ENCODE measurements around the gene ABCC2. TPM values are rescaled to one million over a fixed set of nuclear protein-coding genes. Genes with fewer than 3 reads are reported as not detected.

The ABCC2 gene
- total and polyA plus RNA-seq, 2 of the 4 experiments (the other 2 are of a cell fraction) = 0.21 to 0.36 TPM

DNA sequence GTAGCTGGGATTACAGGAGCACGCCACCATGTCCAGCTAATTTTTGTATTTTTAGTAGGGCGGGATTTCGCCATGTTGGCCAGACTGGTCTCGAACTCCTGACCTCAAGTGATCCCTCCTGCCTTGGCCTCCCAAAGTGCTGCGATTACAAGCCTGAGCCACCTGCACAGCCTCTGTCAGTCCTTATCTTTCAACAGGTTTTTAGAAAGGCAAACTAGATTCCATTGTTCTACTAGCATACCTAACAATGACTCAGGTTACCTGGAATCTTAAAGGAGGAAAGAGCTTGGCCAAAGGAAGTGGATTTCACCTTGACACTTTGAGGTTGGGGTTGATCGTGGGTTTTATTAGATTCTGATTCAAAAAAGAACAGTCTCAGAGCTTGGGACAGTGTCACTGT is 3.2 kb downstream of the ABCC2 start:
- H3K56ac ChIP-seq (ENCODE audit: extremely low read depth, insufficient read depth, low read length) = no peak overlapping the region
- peak overlapping the region; percentile 61 for H3K14ac ChIP-seq (replicated peaks; ENCODE audit: low read depth, low read length)
- H3K27ac ChIP-seq (ENCODE audit: insufficient read depth, low read length) = no peak overlapping the region
- no peak overlapping the region for H3K4me3 ChIP-seq (ENCODE audit: insufficient read depth, low read depth, low read length)
- peak overlapping the region; percentile 47 for H2BK5ac ChIP-seq (ENCODE audit: low read depth, low read length, poor library complexity, severe bottlenecking)
- H3K79me1 ChIP-seq (ENCODE audit: low read depth in 1 of 2, low read length in 2 of 2) = no peaks in the 10 kb centered on the region
- H3K4me2 ChIP-seq (ENCODE audit: low read depth, low read length) = no peak overlapping the region
- peak overlapping the region; percentile 71; the same call in 1 of the 2 replicates for H4K5ac ChIP-seq (ENCODE audit: low read depth, low read length)
- H2AFZ ChIP-seq (replicated peaks; ENCODE audit: low read length, poor library complexity) = no peak overlapping the region
- dilution Hi-C loops (cut with HindIII; ENCODE audit: low sequenced_read_pairs, unreplicated experiment) (no loop called here), in situ Hi-C loops (cut with MboI; ENCODE audit: low sequenced_read_pairs) (no loop called here), intact Hi-C loops (cut with micrococcal nuclease) (no loop called here)
- no peak overlapping the region for H2AK9ac ChIP-seq (replicated peaks; ENCODE audit: low read depth, low read length, poor library complexity)
- peak overlapping the region; percentile 74 for H2BK15ac ChIP-seq (ENCODE audit: low read depth, low read length)
- H3K18ac ChIP-seq (ENCODE audit: low read depth, low read length) = peak overlapping the region; percentile 67
- no peaks in the 10 kb centered on the region for H4K20me1 ChIP-seq (ENCODE audit: insufficient read depth, low read length)
- peaks cover 8% of the 10 kb centered on the region for H3K9me1 ChIP-seq (ENCODE audit: insufficient read depth, low read length)
- H4K91ac ChIP-seq (ENCODE audit: insufficient read depth, low read depth, low read length) = peak overlapping the region; percentile 23
- no peak overlapping the region for H3K9ac ChIP-seq (ENCODE audit: low read depth, low read length)
- H2AK5ac ChIP-seq (ENCODE audit: low read depth, low read length) = peak overlapping the region; percentile 77
- no peak for TF ChIP-seq CEBPB (IDR thresholded peaks at IDR 0.05; ENCODE audit: low read depth, low read length)
- no peak for TF ChIP-seq CHD1 (IDR thresholded peaks at IDR 0.05; ENCODE audit: low read depth, low read length)
- TF ChIP-seq POLR2A (IDR thresholded peaks at IDR 0.05; ENCODE audit: low read depth, low read length) = no peak
- TF ChIP-seq NFE2L2 (IDR thresholded peaks at IDR 0.05; ENCODE audit: low read depth, low read length) = no peak
- TF ChIP-seq FOS (IDR thresholded peaks at IDR 0.05; ENCODE audit: low read depth, low read length) = no peak
- TF ChIP-seq RFX5 (IDR thresholded peaks at IDR 0.05; ENCODE audit: low read depth, low read length) = no peak
- no peak for TF ChIP-seq MXI1 (IDR thresholded peaks at IDR 0.05; ENCODE audit: borderline replicate concordance, low read depth, low read length)
- TF ChIP-seq, protein P1, sequence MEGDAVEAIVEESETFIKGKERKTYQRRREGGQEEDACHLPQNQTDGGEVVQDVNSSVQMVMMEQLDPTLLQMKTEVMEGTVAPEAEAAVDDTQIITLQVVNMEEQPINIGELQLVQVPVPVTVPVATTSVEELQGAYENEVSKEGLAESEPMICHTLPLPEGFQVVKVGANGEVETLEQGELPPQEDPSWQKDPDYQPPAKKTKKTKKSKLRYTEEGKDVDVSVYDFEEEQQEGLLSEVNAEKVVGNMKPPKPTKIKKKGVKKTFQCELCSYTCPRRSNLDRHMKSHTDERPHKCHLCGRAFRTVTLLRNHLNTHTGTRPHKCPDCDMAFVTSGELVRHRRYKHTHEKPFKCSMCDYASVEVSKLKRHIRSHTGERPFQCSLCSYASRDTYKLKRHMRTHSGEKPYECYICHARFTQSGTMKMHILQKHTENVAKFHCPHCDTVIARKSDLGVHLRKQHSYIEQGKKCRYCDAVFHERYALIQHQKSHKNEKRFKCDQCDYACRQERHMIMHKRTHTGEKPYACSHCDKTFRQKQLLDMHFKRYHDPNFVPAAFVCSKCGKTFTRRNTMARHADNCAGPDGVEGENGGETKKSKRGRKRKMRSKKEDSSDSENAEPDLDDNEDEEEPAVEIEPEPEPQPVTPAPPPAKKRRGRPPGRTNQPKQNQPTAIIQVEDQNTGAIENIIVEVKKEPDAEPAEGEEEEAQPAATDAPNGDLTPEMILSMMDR (conservative IDR thresholded peaks at IDR 0.05; ENCODE audit: low read depth, low read length) = no peak
- TF ChIP-seq RCOR1 (IDR thresholded peaks at IDR 0.05; ENCODE audit: insufficient replicate concordance, low read length) = no peak
- TF ChIP-seq RAD21 (IDR thresholded peaks at IDR 0.05; ENCODE audit: low read length) = no peak
- TF ChIP-seq MAFK (IDR thresholded peaks at IDR 0.05; ENCODE audit: low read depth, low read length) = no peak
- BruUV-seq (replicated peaks) = no TSS peak
- ATAC-seq (ENCODE audit: low read depth) (no peak), DNase-seq (no peak)
- 93% methylated on average over 3 of the region's 6 CpGs; no CpG with 5 or more reads in 1 of the 2 experiments for WGBS, 2 experiments (ENCODE audit: extremely low coverage in 2 of 2, insufficient read length in 1 of 2)
- POLR2A ChIA-PET (ENCODE audit: unreplicated experiment) = no interaction called here
- CTCF ChIA-PET = no interaction called here
- H4K8ac ChIP-seq (ENCODE audit: low read depth in 2 of 2, low read length in 2 of 2) = peak overlapping the region in 1 of 2 experiments; percentile 40; a peak in 2 of 4 replicates
- no peaks in the 10 kb centered on the region for H3K36me3 ChIP-seq (ENCODE audit: control insufficient read depth, insufficient read depth, low read length)
- H3K4me1 ChIP-seq (ENCODE audit: control insufficient read depth, insufficient read depth, low read length) = peaks cover 18% of the 10 kb centered on the region
- H3K4ac ChIP-seq (ENCODE audit: low read depth, low read length) = peak overlapping the region; percentile 84
- H2BK120ac ChIP-seq (ENCODE audit: low read depth, low read length) = peak overlapping the region; percentile 77
- H3K27me3 ChIP-seq (ENCODE audit: control insufficient read depth, insufficient read depth, low read length) = no peaks in the 10 kb centered on the region
- peak overlapping the region; percentile 96 for H2BK20ac ChIP-seq (ENCODE audit: low read depth, low read length)
- peak overlapping the region; percentile 48; the same call in 1 of the 2 replicates for H3K23ac ChIP-seq (ENCODE audit: low read depth, low read length)
- no peaks in the 10 kb centered on the region for H3K9me3 ChIP-seq (ENCODE audit: control insufficient read depth, insufficient read depth, low read length)

All from IMR-90 (cell line).